ENCODE data around the gene ULK3. TPM values are rescaled to one million over a fixed set of nuclear protein-coding genes. Genes with fewer than 3 reads are reported as not detected.

Gene ULK3
- total and polyA plus RNA-seq, 2 donors (not counting 3 experiments of a cell fraction or from before 2014, with no cell fraction given): 36.0 to 48.6 TPM

DNA sequence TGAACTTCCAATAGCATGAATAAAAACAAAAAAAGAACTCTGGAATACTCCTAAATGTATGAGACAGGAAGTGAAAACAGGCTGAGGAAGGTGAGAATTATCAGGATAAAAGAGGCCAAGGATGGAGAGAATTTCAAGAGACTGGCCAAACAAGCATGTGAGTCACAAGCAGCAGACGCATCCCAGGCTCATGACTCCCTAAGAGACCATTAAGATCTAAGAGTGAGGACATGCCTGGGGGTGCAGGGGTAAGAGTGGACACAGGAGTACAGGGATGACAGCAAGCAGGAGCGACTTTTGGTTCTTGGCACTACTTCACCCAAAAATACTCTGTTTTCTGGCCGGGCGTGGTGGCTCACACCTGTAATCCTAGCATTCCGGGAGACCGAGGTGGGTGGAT is 23.1 kb upstream of the ULK3 start:
- Histone ChIP-seq H3K4me1 (ENCODE audit: control insufficient read depth, extremely low read depth, insufficient read depth, low read length) (peaks cover 36% of the 10 kb centered on the region), H3K79me2 (ENCODE audit: control insufficient read depth, insufficient read depth, low read length) (peaks cover 52% of the 10 kb centered on the region), H3K36me3 (ENCODE audit: control insufficient read depth in 2 of 2, extremely low read depth in 1 of 2, insufficient read depth in 2 of 2, low read length in 2 of 2) (no peaks in the 10 kb centered on the region), H3K27me3 (ENCODE audit: control insufficient read depth in 2 of 2, insufficient read depth in 2 of 2, low read length in 2 of 2) (no peaks in the 10 kb centered on the region), H3K9ac (replicated peaks; ENCODE audit: extremely low read depth, insufficient read depth, low read length) (no peak overlapping the region), H4K20me1 (replicated peaks; ENCODE audit: control insufficient read depth, extremely low read depth, insufficient read depth, low read length) (no peaks in the 10 kb centered on the region), H3K4me2 (ENCODE audit: insufficient read depth, low read length) (no peak overlapping the region), H3K9me3 (replicated peaks; ENCODE audit: control insufficient read depth, insufficient read depth, low read length) (no peaks in the 10 kb centered on the region), H3K4me3 (replicated peaks in 1 of 3; ENCODE audit: insufficient read depth in 1 of 3, low read depth in 1 of 3, low read length in 3 of 3) (no peak overlapping the region), H2AFZ (ENCODE audit: low read depth, low read length) (no peak overlapping the region), H3K9me1 (replicated peaks; ENCODE audit: control insufficient read depth, extremely low read depth, insufficient read depth, low read length) (no peaks in the 10 kb centered on the region), H3K27ac (ENCODE audit: insufficient read depth, low read depth, low read length) (no peak overlapping the region)
- no peak for FAIRE-seq
- intact Hi-C loops (cut with micrococcal nuclease) (no loop called here), dilution Hi-C loops (cut with MboI; ENCODE audit: extremely low pct_ligation_motif_present, low sequenced_read_pairs) (no loop called here)
- POLR2A ChIA-PET: no interaction called here
- CTCF ChIA-PET: interaction anchor here (6.4 kb wide), 1 partner anchor 35 kb away, joined by 54 read pairs; no protein-coding TSS in a partner anchor
- DNase-seq (ENCODE audit: low read depth, low spot score): no peak
- TF ChIP-seq EZH2 (IDR thresholded peaks at IDR 0.05; ENCODE audit: borderline replicate concordance, low read depth, low read length, severe bottlenecking) (no peak), MYC (IDR thresholded peaks at IDR 0.05; ENCODE audit: low read depth, low read length) (no peak), POLR2AphosphoS5 (IDR thresholded peaks at IDR 0.05; ENCODE audit: insufficient read depth, low read depth, low read length) (no peak), POLR2A (IDR thresholded peaks at IDR 0.05; ENCODE audit: low read depth, low read length) (no peak), JUN (IDR thresholded peaks at IDR 0.05; ENCODE audit: borderline replicate concordance, insufficient read depth, insufficient read length, low read depth) (no peak), GATA2 (IDR thresholded peaks at IDR 0.05; ENCODE audit: insufficient read depth, insufficient read length, low read depth, low read length) (no peak), FOS (IDR thresholded peaks at IDR 0.05; ENCODE audit: borderline replicate concordance, insufficient read depth, low read length) (no peak), CTCF (IDR thresholded peaks at IDR 0.05; ENCODE audit: extremely low read depth in 1 of 2, insufficient read depth in 1 of 2, low read depth in 1 of 2, low read length in 2 of 2) (no peak)
- TF ChIP-seq, protein P1, sequence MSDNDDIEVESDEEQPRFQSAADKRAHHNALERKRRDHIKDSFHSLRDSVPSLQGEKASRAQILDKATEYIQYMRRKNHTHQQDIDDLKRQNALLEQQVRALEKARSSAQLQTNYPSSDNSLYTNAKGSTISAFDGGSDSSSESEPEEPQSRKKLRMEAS (IDR thresholded peaks at IDR 0.05; ENCODE audit: insufficient read depth, insufficient read length): no peak
- no TSS peak for BruUV-seq (replicated peaks)

Data from endothelial cell of umbilical vein (primary cell).